OCI-LY3 (cell line): ENCODE results near the gene DST.

ENCODE experiments used
- H2AFZ ChIP-seq: fragments of 200-600, 300-600 bp; shearing (Covaris generic); 2 replicates; pipeline ENCODE4 v1.6.0; 2014; ENCODE audit warnings: antibody characterized with exemption, low read depth, low read length
- H3K27ac ChIP-seq: fragments of 200-600, 300-600 bp; sonication (generic); 2 replicates; pipeline ENCODE4 v1.5.1; 2014; ENCODE audit warnings: mild to moderate bottlenecking, low read length, moderate library complexity, mixed read lengths
- H3K27me3 ChIP-seq: fragments of 200-600, 300-600 bp; sonication (generic); 2 replicates; pipeline ENCODE4 v1.6.1; 2014; ENCODE audit warnings: low read depth, low read length, mixed read lengths
- H3K36me3 ChIP-seq: fragments of 200-600, 300-600 bp; sonication (generic); replicated peaks from 2 replicates; pipeline ENCODE3; 2014; ENCODE audit warnings: low read depth, low read length, mixed read lengths
- H3K4me1 ChIP-seq: fragments of 300-600, 200-600 bp; sonication (generic); 2 replicates; pipeline ENCODE4 v1.6.1; 2014; ENCODE audit warnings: low read length, mixed read lengths
- H3K4me2 ChIP-seq: fragments of 200-600, 300-600 bp; sonication (generic); 2 replicates; pipeline ENCODE4 v1.6.1; 2014; ENCODE audit warnings: low read length, mixed read lengths
- H3K4me3 ChIP-seq: fragments of 300-600, 200-600 bp; sonication (generic); 2 replicates; pipeline ENCODE4 v1.5.1; 2014; ENCODE audit warnings: antibody characterized with exemption, mild to moderate bottlenecking, low read length, moderate library complexity
- H3K79me2 ChIP-seq: fragments of 300-600, 200-600 bp; shearing (Covaris generic); 2 replicates; pipeline ENCODE4 v1.6.1; 2014; ENCODE audit warnings: mild to moderate bottlenecking, low read length, mixed read lengths
- H3K9ac ChIP-seq: fragments of 300-600, 200-600 bp; shearing (Covaris generic); 2 replicates; pipeline ENCODE4 v1.6.0; 2014; ENCODE audit warnings: mild to moderate bottlenecking, low read length, moderate library complexity
- H3K9me3 ChIP-seq: fragments of 200-600, 300-600 bp; shearing (Covaris generic); 2 replicates; pipeline ENCODE4 v1.6.1; 2014; ENCODE audit warnings: low read length, mixed read lengths; ENCODE audit not compliant: insufficient read depth
- H4K20me1 ChIP-seq: fragments of 200-600, 300-600 bp; sonication (generic); 2 replicates; pipeline ENCODE4 v1.6.1; 2016; ENCODE audit warnings: low read length, mixed read lengths; ENCODE audit not compliant: insufficient read depth
- EZH2phosphoT487 ChIP-seq: fragments of 200-600 bp; shearing (Covaris generic); IDR thresholded peaks from 2 replicates; pipeline ENCODE4 v1.6.1; 2018; ENCODE audit warnings: antibody characterized with exemption, mixed run types, low read depth
- TF ChIP-seq, protein P1 (sequence below): fragments of 200-600, 300-600 bp; sonication (generic); IDR thresholded peaks from 2 replicates; pipeline ENCODE4 v1.5.1; 2014; ENCODE audit warnings: antibody characterized with exemption, low read length, low read depth

Gene DST

DNA sequence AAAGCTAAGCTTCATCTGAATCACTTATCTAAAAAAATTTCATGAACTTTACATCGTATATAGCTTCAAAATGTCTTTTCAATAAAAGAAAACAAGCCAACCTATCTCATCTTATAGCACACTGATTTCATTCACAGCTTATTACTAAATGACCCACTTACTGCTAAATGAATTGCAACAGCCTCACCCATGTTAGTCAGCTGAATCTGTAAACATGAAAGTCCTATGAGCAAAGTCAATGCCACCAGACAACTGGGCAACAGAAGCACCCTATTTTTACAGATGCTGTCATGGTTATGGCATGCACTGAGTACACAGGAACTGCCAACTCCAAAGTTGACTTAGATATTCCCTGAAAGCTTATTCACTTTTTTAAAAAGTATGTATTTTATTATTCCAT is 41.2 kb upstream of the DST start:
- H3K36me3 ChIP-seq = no peaks in the 10 kb centered on the region
- H3K27ac ChIP-seq = no peak overlapping the region
- no peaks in the 10 kb centered on the region for H3K9me3 ChIP-seq
- H3K4me2 ChIP-seq = no peak overlapping the region
- H3K4me3 ChIP-seq = no peak overlapping the region
- no peaks in the 10 kb centered on the region for H3K79me2 ChIP-seq
- H3K4me1 ChIP-seq = peaks cover 12% of the 10 kb centered on the region
- no peak for TF ChIP-seq EZH2phosphoT487
- H4K20me1 ChIP-seq = no peaks in the 10 kb centered on the region
- H3K9ac ChIP-seq = no peak overlapping the region
- no peaks in the 10 kb centered on the region for H3K27me3 ChIP-seq
- H2AFZ ChIP-seq = no peak overlapping the region

DNA sequence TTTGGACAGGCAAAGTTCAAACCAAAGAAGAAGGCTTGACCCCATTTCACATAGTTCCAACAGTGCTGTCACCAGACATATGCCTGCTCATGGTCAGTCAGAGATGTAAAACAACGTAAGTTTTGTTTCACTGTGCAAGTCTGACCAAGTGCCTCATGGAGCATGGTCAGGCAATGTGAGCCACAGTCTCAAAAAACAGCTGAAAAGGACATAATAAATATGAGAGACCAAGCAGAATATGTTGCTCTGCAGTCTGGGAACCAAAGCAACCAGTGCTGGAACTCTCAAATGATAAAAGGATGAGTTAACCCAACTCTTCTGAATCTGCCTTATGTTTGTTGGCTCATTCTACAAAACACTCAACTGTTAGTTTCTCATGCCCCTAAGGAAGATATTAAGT is 39.9 kb upstream of the DST start:
- Histone ChIP-seq H3K4me3 (no peak overlapping the region), H3K27me3 (no peaks in the 10 kb centered on the region), H3K4me2 (no peak overlapping the region), H3K27ac (no peak overlapping the region), H4K20me1 (no peaks in the 10 kb centered on the region), H3K4me1 (peaks cover 6% of the 10 kb centered on the region; the same call in 1 of the 2 replicates), H3K9me3 (no peaks in the 10 kb centered on the region), H3K36me3 (no peaks in the 10 kb centered on the region), H3K9ac (no peak overlapping the region), H2AFZ (no peak overlapping the region), H3K79me2 (no peaks in the 10 kb centered on the region)
- TF ChIP-seq, protein P1, sequence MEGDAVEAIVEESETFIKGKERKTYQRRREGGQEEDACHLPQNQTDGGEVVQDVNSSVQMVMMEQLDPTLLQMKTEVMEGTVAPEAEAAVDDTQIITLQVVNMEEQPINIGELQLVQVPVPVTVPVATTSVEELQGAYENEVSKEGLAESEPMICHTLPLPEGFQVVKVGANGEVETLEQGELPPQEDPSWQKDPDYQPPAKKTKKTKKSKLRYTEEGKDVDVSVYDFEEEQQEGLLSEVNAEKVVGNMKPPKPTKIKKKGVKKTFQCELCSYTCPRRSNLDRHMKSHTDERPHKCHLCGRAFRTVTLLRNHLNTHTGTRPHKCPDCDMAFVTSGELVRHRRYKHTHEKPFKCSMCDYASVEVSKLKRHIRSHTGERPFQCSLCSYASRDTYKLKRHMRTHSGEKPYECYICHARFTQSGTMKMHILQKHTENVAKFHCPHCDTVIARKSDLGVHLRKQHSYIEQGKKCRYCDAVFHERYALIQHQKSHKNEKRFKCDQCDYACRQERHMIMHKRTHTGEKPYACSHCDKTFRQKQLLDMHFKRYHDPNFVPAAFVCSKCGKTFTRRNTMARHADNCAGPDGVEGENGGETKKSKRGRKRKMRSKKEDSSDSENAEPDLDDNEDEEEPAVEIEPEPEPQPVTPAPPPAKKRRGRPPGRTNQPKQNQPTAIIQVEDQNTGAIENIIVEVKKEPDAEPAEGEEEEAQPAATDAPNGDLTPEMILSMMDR = no peak
- no peak for TF ChIP-seq EZH2phosphoT487

DNA sequence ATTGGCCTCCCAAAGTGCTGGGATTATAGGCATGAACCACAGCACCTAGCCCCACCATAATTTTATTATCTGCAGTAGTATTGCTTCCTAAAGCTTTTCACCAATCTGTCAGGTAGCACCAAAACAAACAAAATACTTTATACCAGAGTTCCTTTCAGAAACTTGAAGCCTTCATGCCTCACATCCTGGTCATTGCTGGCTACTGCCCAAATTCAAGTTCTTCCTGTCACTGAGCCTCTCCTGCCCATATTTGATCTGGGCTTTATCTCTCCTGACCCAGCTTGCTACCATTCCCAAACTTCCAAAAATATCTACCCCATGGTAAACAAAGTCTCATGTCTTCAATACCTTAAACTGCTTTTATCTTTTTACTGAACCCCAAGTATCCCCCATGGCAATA is 34.9 kb upstream of the DST start:
- H3K79me2 ChIP-seq = no peaks in the 10 kb centered on the region
- no peak overlapping the region for H3K4me2 ChIP-seq
- no peak overlapping the region for H2AFZ ChIP-seq

DNA sequence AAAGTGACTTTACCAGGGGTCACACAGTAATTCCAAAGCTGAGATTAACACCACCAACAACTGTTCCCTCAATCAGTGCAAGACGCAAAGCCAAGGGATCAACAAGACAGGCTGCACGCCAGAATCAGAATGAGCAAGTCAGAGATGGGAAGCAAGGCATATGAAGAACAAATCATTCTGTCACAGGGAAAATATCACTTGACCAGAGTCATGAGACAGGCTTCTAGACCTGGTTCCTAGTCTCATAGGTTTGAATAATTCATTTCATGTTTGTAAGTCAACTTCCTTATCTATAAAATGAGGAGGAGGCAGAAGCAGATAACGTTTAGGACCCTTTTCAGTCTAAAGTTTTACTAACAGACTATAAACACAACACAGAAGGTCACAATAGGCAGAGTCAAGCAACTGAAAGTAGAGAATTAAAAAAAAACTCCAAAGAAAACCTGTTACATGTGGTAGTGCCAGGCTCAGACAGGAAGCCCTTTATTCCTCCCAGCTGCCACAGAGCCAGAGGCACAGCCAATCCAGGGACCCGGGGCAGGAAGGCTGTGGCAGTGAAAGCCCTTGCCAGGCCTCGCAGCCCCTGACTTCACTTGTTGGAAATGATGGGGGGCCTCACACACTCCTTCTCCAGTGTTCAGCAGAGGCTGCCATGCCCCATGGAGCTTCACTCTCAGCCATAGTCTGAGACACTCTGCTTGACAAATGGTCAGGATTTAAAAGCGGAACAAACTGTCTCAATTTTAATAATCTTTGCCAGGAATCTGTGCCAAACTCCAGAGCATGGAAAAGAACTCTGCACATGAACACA is 29.2 kb upstream of the DST start:
- H3K9ac ChIP-seq = no peak overlapping the region
- H3K27ac ChIP-seq = no peak overlapping the region
- 0 out of 2 replicates have a peak overlapping the region, but pooled peaks have one; percentile 7 for H2AFZ ChIP-seq
- H3K9me3 ChIP-seq = no peaks in the 10 kb centered on the region
- TF ChIP-seq EZH2phosphoT487 = no peak
- TF ChIP-seq, protein P1 = no peak
- H3K36me3 ChIP-seq = no peaks in the 10 kb centered on the region
- no peaks in the 10 kb centered on the region for H4K20me1 ChIP-seq
- H3K4me2 ChIP-seq = no peak overlapping the region
- no peaks in the 10 kb centered on the region for H3K79me2 ChIP-seq
- H3K4me1 ChIP-seq = no peaks in the 10 kb centered on the region
- no peaks in the 10 kb centered on the region for H3K27me3 ChIP-seq
- no peak overlapping the region for H3K4me3 ChIP-seq

More for the DNA sequence above, 34.9 kb upstream of the DST start:
- Histone ChIP-seq H4K20me1 (no peaks in the 10 kb centered on the region), H3K4me3 (no peak overlapping the region), H3K27me3 (no peaks in the 10 kb centered on the region), H3K9ac (no peak overlapping the region), H3K27ac (no peak overlapping the region), H3K36me3 (no peaks in the 10 kb centered on the region), H3K9me3 (no peaks in the 10 kb centered on the region), H3K4me1 (no peaks in the 10 kb centered on the region)
- TF ChIP-seq, protein P1 = no peak
- TF ChIP-seq EZH2phosphoT487 = no peak
